Thyroid gland (tissue), 4 donors: ENCODE data around the gene BTRC. TPM values are rescaled to one million over a fixed set of nuclear protein-coding genes. Genes with fewer than 3 reads are reported as not detected.
"Not testable (repeated sequence)": the region's sequence is repeated elsewhere in the genome, so short reads cannot be mapped to it uniquely, and the experiment has no call there.

Experiments
- DNase-seq, 2 donors: peaks; one replicate each; pipeline ENCODE4 v3.0.0-alpha.2; 2019
- H3K27ac ChIP-seq, 3 donors: fragments of 200-600 bp; sonication (generic); 1 replicate in 2 of 3; 2 replicates in 1 of 3; pipeline ENCODE4 v1.5.1; 2016 to 2019; ENCODE audit warnings: mild to moderate bottlenecking in 1 of 3, moderate library complexity in 1 of 3
- H3K27me3 ChIP-seq: fragments of 200-600 bp; sonication (generic); one replicate; pipeline ENCODE4 v1.5.1; 2019
- H3K36me3 ChIP-seq, 2 donors: fragments of 200-600 bp; sonication (generic); one replicate each; pipeline ENCODE4 v1.5.1; 2016 to 2019
- H3K4me1 ChIP-seq, 2 donors: fragments of 200-600 bp; sonication (generic); one replicate each; pipeline ENCODE4 v1.5.1; 2017 to 2019
- H3K4me3 ChIP-seq, 3 donors: fragments of 200-600 bp; sonication (generic); replicated peaks in 1 of 3; 1 replicate in 2 of 3; 2 replicates in 1 of 3; pipeline ENCODE4 v1.5.1; 2016; ENCODE audit warnings: mild to moderate bottlenecking in 1 of 3
- H3K9me3 ChIP-seq: fragments of 200-600 bp; sonication (generic); one replicate; pipeline ENCODE4 v1.5.1; 2017
- CTCF ChIP-seq, 6 experiments: fragments of 200-600 bp in 3 of 6; fragments of 450-650 bp in 3 of 6; sonication (generic) in 3 of 6; IDR thresholded peaks; one replicate each; pipeline ENCODE4 v1.5.1; 2016 to 2019; ENCODE audit warnings: antibody characterized with exemption in 6 of 6, mild to moderate bottlenecking in 2 of 6, inconsistent platforms in 1 of 6, moderate library complexity in 1 of 6
- POLR2A ChIP-seq, 2 donors: fragments of 450-650 bp; IDR thresholded peaks; one replicate each; pipeline ENCODE4 v1.6.1; 2017; ENCODE audit warnings: antibody characterized with exemption in 2 of 2, mild to moderate bottlenecking in 2 of 2, moderate library complexity in 1 of 2
- WGBS, 2 donors: methylation state at CpG; one replicate each; pipeline ENCODE4 v1.1.5; 2017; 5-methylcytosine and 5-hydroxymethylcytosine counted together
- intact Hi-C: fragments of 100-400 bp; cut with DNase I; formaldehyde crosslinking; loops from one replicate; pipeline ENCODE4 v1.15.1; 2023
- total RNA-seq, 4 donors: library from RNA; depleted of rRNA; stranded (reverse); fragments of >200 nt; gene quantifications; one replicate each; pipeline ENCODE4 v1.2.3, GENCODE V29; 2016

BTRC gene
- total RNA-seq, 4 donors from 2014 or later = 14.5 to 70.4 (median 22.7) TPM

- WGBS, 2 donors = 91 to 94% methylated on average over 4 of the region's 4 CpGs
- DNase-seq = no peak
- Histone ChIP-seq H3K27ac (no peak overlapping the region), H3K4me3 (no peak overlapping the region), H3K27me3 (no peaks in the 10 kb centered on the region), H3K9me3 (no peaks in the 10 kb centered on the region), H3K4me1 (peaks cover 3 to 6% of the 10 kb centered on the region in 2 donors), H3K36me3 (no peaks in the 10 kb centered on the region)
- TF ChIP-seq POLR2A (IDR thresholded peaks at IDR 0.05) (no peak), CTCF (IDR thresholded peaks at IDR 0.05) (no peak)
- intact Hi-C loops = no loop called here
These were observed 32.8 kb downstream of the BTRC start for GRCh38 chr10:101386659-101387259.

GRCh38 chr10:101388676-101389276, 34.8 kb downstream of the BTRC start:
- Histone ChIP-seq H3K9me3 (no peaks in the 10 kb centered on the region), H3K4me3 (no peak overlapping the region), H3K36me3 (no peaks in the 10 kb centered on the region), H3K27ac (no peak overlapping the region), H3K4me1 (peaks cover 3 to 6% of the 10 kb centered on the region in 2 donors), H3K27me3 (no peaks in the 10 kb centered on the region)
- WGBS, 2 donors = 90 to 100% methylated on average over 2 of the region's 2 CpGs
- DNase-seq = no peak
- TF ChIP-seq CTCF (IDR thresholded peaks at IDR 0.05) = no peak
- no peak for TF ChIP-seq POLR2A (IDR thresholded peaks at IDR 0.05)
- intact Hi-C loops = no loop called here

GRCh38 chr10:101389532-101389931, 35.6 kb downstream of the BTRC start:
- H3K36me3 ChIP-seq, H3K4me1 ChIP-seq, H3K27me3 ChIP-seq, intact Hi-C loops, DNase-seq, H3K4me3 ChIP-seq, H3K27ac ChIP-seq, H3K9me3 ChIP-seq: not testable (repeated sequence)
- 95 to 96% methylated on average over 2 of the region's 2 CpGs for WGBS, 2 donors

GRCh38 chr10:101389986-101390531, 36.1 kb downstream of the BTRC start:
- Histone ChIP-seq H3K9me3 (no peaks in the 10 kb centered on the region), H3K4me1 (peaks cover 3 to 6% of the 10 kb centered on the region in 2 donors), H3K36me3 (no peaks in the 10 kb centered on the region), H3K4me3 (no peak overlapping the region), H3K27me3 (no peaks in the 10 kb centered on the region), H3K27ac (no peak overlapping the region)
- 86 to 95% methylated on average over 10 of the region's 10 CpGs for WGBS, 2 donors
- no peak for DNase-seq
- intact Hi-C loops = no loop called here
- TF ChIP-seq CTCF (IDR thresholded peaks at IDR 0.05) (no peak), POLR2A (IDR thresholded peaks at IDR 0.05) (no peak)

- Histone ChIP-seq H3K36me3 (no peaks in the 10 kb centered on the region), H3K27ac (no peak overlapping the region), H3K27me3 (no peaks in the 10 kb centered on the region), H3K4me1 (peaks cover 2 to 4% of the 10 kb centered on the region in 2 donors), H3K4me3 (no peak overlapping the region), H3K9me3 (no peaks in the 10 kb centered on the region)
- WGBS, 2 donors = 66 to 71% methylated on average over 2 of the region's 2 CpGs
- TF ChIP-seq POLR2A (IDR thresholded peaks at IDR 0.05) (no peak), CTCF (IDR thresholded peaks at IDR 0.05) (no peak)
- intact Hi-C loops = no loop called here
- no peak for DNase-seq
These were observed 39.4 kb downstream of the BTRC start for GRCh38 chr10:101393378-101393777.
